ENCODE measurements around the gene TNFRSF18. TPM values are rescaled to one million over a fixed set of nuclear protein-coding genes. Genes with fewer than 3 reads are reported as not detected.

Gene TNFRSF18
- polyA plus RNA-seq, 3 donors, result 0.20 to 0.80 (median 0.43) TPM

- DNase-seq (ENCODE audit: extremely low read depth in 1 of 11, low read depth in 9 of 11, low spot score in 4 of 11), result no peak
Observed at GRCh38 chr1:1161078-1161682, 45.2 kb downstream of the TNFRSF18 start.

GRCh38 chr1:1160281-1160930 lies 46.0 kb downstream of the TNFRSF18 start:
- no peak for DNase-seq (ENCODE audit: extremely low read depth in 1 of 11, low read depth in 9 of 11, low spot score in 4 of 11)

DNA sequence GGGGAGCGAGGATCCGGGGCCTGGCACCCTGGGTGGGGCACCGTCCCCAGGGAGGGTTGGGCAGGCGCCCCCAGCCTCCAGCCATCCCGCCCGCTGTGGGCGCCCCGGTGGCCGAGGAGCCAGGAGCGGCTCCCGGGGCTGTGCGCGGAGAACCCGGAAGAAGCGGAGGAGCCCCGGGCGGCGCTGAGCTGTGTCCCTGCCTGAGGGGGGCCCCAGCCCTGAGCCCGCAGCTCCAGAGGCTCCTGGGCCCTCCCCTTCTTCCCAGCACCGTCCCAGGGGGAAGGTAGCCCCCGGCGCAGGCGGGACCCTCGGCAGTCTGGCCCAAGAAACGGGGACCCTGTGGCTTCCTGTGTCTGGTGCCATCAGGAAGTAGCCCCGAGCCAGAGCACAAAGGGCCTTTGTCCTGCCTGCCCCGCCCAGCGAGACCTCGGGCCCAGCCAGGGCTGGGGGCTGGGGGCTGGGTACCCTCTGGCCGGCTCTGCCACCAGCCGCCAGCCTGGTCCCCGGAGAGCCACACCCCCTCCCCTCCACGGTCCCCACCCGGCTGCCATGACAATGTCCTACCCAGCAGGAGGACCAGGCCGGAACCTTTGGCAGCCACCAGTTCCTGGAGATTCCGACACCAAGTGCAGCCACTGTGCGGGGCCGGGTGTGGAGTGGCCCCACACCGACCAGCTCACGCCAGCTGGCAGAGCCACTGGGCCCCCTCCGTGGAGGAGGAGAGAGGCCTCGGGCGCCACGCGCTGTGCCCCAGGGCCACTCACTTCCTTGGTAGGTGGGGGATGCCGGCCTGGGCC lies 48.3 kb downstream of the TNFRSF18 start:
- no peak for DNase-seq (ENCODE audit: extremely low read depth in 1 of 11, low read depth in 9 of 11, low spot score in 4 of 11)

DNA sequence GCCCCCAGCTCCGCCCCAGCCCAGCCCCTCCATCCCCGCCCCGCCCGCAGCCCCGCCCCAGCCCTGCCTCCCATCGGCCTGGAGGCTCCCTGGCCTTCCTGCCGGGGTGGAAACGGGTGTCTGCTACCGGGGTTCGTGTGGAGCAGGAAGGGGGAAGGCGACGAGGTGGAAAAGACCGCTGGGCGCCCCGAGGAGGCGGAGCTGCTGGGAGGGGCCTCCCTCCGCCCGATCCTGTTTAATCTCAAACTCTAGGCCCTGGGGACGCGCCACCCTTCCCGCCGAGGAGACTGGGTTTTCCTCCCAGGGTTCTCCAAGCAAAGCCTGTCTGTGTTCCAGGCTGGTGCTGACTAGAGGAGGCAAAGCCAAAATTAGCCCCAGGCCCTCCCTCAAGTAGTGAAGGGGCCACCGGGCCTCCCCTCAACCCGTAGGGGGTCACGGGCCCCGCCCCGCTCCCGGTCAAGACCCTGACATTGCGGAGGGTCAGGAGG lies 48.9 kb downstream of the TNFRSF18 start:
- peak in 4 of 11 donors; percentile 61 to 73 (median 66) for DNase-seq (ENCODE audit: extremely low read depth in 1 of 11, low read depth in 9 of 11, low spot score in 4 of 11)

DNA sequence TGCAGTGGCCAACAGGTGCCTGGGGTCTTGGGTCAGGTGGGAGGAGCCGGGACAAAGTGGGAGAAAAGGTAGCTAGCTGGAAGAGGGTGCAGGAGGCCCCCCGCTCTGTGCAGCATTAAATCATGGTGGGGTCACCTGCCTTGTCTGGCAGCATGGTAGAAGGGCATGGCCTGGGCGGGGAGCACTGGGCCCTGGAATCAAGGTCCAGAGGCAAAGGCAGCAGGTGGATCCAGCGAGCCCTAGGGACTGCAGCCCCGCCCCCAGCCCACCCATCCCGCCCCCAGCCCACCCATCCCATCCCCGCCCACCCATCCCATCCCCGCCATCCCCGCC lies 49.4 kb downstream of the TNFRSF18 start:
- no peak for DNase-seq (ENCODE audit: extremely low read depth in 1 of 11, low read depth in 9 of 11, low spot score in 4 of 11)

- no peak for DNase-seq (ENCODE audit: extremely low read depth in 1 of 11, low read depth in 9 of 11, low spot score in 4 of 11)
Observed at GRCh38 chr1:1156140-1157032, 50.0 kb downstream of the TNFRSF18 start.

DNA sequence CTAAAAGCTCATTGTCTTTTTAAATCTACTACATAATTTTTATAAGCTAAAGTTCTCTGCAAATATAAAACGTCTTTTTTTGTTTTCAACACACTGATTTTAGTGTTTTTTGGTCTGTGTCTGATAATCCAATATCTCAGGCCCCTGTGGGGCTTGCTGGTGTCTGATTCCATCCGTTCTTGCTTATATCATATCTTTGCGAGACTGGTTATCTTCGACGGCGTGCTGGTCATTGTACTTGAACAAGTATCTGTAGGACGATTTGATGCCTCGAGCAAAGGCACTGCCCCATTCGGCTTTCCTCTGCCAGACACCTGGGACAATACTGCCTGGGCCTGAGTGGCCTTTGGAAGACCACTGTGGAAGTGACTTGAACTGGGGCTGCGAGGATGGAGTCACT lies 51.1 kb downstream of the TNFRSF18 start:
- DNase-seq (ENCODE audit: extremely low read depth in 1 of 11, low read depth in 9 of 11, low spot score in 4 of 11), result no peak

DNA sequence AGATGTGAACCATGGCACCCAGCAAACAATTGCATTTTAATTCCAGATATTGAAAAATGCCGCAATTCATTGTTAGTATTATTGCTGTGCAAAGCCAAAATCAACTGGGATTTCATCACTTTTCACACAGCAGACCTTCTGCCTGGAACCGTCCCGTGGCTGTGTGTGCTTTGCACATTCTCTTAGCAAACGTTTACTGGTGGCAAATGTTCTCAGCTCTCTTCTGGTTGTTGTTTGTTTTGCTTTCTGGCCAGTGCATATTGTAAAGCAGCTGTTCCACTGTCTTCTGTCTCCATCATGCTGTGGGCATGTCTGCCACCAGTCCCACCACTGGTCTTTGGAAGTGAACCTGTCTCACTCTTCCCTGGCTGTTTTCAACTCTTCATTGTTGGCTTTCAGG lies 52.5 kb downstream of the TNFRSF18 start:
- no peak for DNase-seq (ENCODE audit: extremely low read depth in 1 of 11, low read depth in 9 of 11, low spot score in 4 of 11)

Other genes with a start within 250 kb of the TNFRSF18 start
- 10 to 100 TPM; 52.0 to 64.3 (median 64.2) TPM for gene NOC2L, start 247.3 kb downstream of the TNFRSF18 start, polyA plus RNA-seq (ENCODE audit: insufficient read length in 3 of 3)
- gene KLHL17, start 246.0 kb downstream of the TNFRSF18 start, polyA plus RNA-seq (ENCODE audit: insufficient read length in 3 of 3), result 10 to 100 TPM in 2 of 3 donors, 1 to 10 TPM in 1; 7.7 to 14.0 (median 13.6) TPM
- under 1 TPM; 0.20 to 0.47 (median 0.40) TPM for gene PLEKHN1, start 240.1 kb downstream of the TNFRSF18 start, polyA plus RNA-seq (ENCODE audit: insufficient read length in 3 of 3)
- gene PERM1, start 224.5 kb downstream of the TNFRSF18 start, polyA plus RNA-seq (ENCODE audit: insufficient read length in 3 of 3), result under 1 TPM in 2 of 3 donors, not detected in 1; 0.13 to 0.14 TPM
- gene HES4, start 206.5 kb downstream of the TNFRSF18 start, polyA plus RNA-seq (ENCODE audit: insufficient read length in 3 of 3), result 10 to 100 TPM; 17.3 to 50.1 (median 39.7) TPM
- gene ISG15, start 193.1 kb downstream of the TNFRSF18 start, polyA plus RNA-seq (ENCODE audit: insufficient read length in 3 of 3), result 10 to 100 TPM in 2 of 3 donors, 1 to 10 TPM in 1; 9.0 to 21.7 (median 15.5) TPM
- gene AGRN, start 186.5 kb downstream of the TNFRSF18 start, polyA plus RNA-seq (ENCODE audit: insufficient read length in 3 of 3), result 100 to 1,000 TPM; 188 to 295 (median 282) TPM
- gene RNF223, start 132.3 kb downstream of the TNFRSF18 start, polyA plus RNA-seq (ENCODE audit: insufficient read length in 3 of 3), result under 1 TPM; 0.30 to 0.82 (median 0.39) TPM
- gene C1orf159, start 90.5 kb downstream of the TNFRSF18 start, polyA plus RNA-seq (ENCODE audit: insufficient read length in 3 of 3), result 10 to 100 TPM in 2 of 3 donors, 1 to 10 TPM in 1; 6.4 to 20.1 (median 14.1) TPM
- under 1 TPM; 0.30 to 0.88 (median 0.50) TPM for gene TTLL10, start 32.7 kb downstream of the TNFRSF18 start, polyA plus RNA-seq (ENCODE audit: insufficient read length in 3 of 3)
- 1 to 10 TPM; 1.1 to 3.0 (median 2.4) TPM for gene TNFRSF4, start 7.6 kb upstream of the TNFRSF18 start, polyA plus RNA-seq (ENCODE audit: insufficient read length in 3 of 3)
- 100 to 1,000 TPM; 106 to 141 (median 132) TPM for gene SDF4, start 25.4 kb upstream of the TNFRSF18 start, polyA plus RNA-seq (ENCODE audit: insufficient read length in 3 of 3)
- gene B3GALT6, start 25.6 kb upstream of the TNFRSF18 start, polyA plus RNA-seq (ENCODE audit: insufficient read length in 3 of 3), result 10 to 100 TPM; 20.9 to 22.5 (median 21.3) TPM
- gene C1QTNF12, start 40.1 kb upstream of the TNFRSF18 start, polyA plus RNA-seq (ENCODE audit: insufficient read length in 3 of 3), result 10 to 100 TPM in 2 of 3 donors, 1 to 10 TPM in 1; 7.5 to 17.4 (median 12.2) TPM
- gene UBE2J2, start 67.3 kb upstream of the TNFRSF18 start, polyA plus RNA-seq (ENCODE audit: insufficient read length in 3 of 3), result 10 to 100 TPM; 44.5 to 58.5 (median 53.4) TPM
- 10 to 100 TPM in 1 of 3 donors, 1 to 10 TPM in 2; 3.9 to 10.5 (median 5.8) TPM for gene SCNN1D, start 73.8 kb upstream of the TNFRSF18 start, polyA plus RNA-seq (ENCODE audit: insufficient read length in 3 of 3)
- 10 to 100 TPM; 22.4 to 39.1 (median 38.3) TPM for gene ACAP3, start 101.3 kb upstream of the TNFRSF18 start, polyA plus RNA-seq (ENCODE audit: insufficient read length in 3 of 3)
- 10 to 100 TPM in 2 of 3 donors, 1 to 10 TPM in 1; 4.5 to 10.4 (median 10.0) TPM for gene PUSL1, start 102.0 kb upstream of the TNFRSF18 start, polyA plus RNA-seq (ENCODE audit: insufficient read length in 3 of 3)
- 100 to 1,000 TPM; 107 to 159 (median 117) TPM for gene INTS11, start 118.1 kb upstream of the TNFRSF18 start, polyA plus RNA-seq (ENCODE audit: insufficient read length in 3 of 3)
- gene CPTP, start 118.2 kb upstream of the TNFRSF18 start, polyA plus RNA-seq (ENCODE audit: insufficient read length in 3 of 3), result 10 to 100 TPM; 10.0 to 18.0 (median 16.0) TPM
- gene TAS1R3, start 124.7 kb upstream of the TNFRSF18 start, polyA plus RNA-seq (ENCODE audit: insufficient read length in 3 of 3), result under 1 TPM; 0.31 to 0.52 (median 0.47) TPM
- gene DVL1, start 142.8 kb upstream of the TNFRSF18 start, polyA plus RNA-seq (ENCODE audit: insufficient read length in 3 of 3), result 10 to 100 TPM; 23.6 to 45.9 (median 42.6) TPM
- gene MXRA8, start 152.0 kb upstream of the TNFRSF18 start, polyA plus RNA-seq (ENCODE audit: insufficient read length in 3 of 3), result 100 to 1,000 TPM; 145 to 202 (median 196) TPM
- gene AURKAIP1, start 168.6 kb upstream of the TNFRSF18 start, polyA plus RNA-seq (ENCODE audit: insufficient read length in 3 of 3), result 10 to 100 TPM; 52.0 to 89.3 (median 86.3) TPM
- 100 to 1,000 TPM; 241 to 386 (median 255) TPM for gene CCNL2, start 192.7 kb upstream of the TNFRSF18 start, polyA plus RNA-seq (ENCODE audit: insufficient read length in 3 of 3)
- 100 to 1,000 TPM; 115 to 120 (median 120) TPM for gene MRPL20, start 200.7 kb upstream of the TNFRSF18 start, polyA plus RNA-seq (ENCODE audit: insufficient read length in 3 of 3)
- 10 to 100 TPM in 2 of 3 donors, 1 to 10 TPM in 1; 8.3 to 14.7 (median 10.6) TPM for gene ANKRD65, start 214.7 kb upstream of the TNFRSF18 start, polyA plus RNA-seq (ENCODE audit: insufficient read length in 3 of 3)
- gene VWA1, start 229.1 kb upstream of the TNFRSF18 start, polyA plus RNA-seq (ENCODE audit: insufficient read length in 3 of 3), result 10 to 100 TPM; 31.6 to 74.6 (median 62.4) TPM
- gene ATAD3C, start 243.1 kb upstream of the TNFRSF18 start, polyA plus RNA-seq (ENCODE audit: insufficient read length in 3 of 3), result 1 to 10 TPM; 2.2 to 5.5 (median 2.9) TPM

All from renal cortex interstitium (tissue), 11 donors.